Activated T-helper 9 cell treated with anti-CD3 and anti-CD28 coated beads, Interleukin-2, amount 50 U/mL, for 16 hours (primary cell): ENCODE results near the gene TNFRSF25.
"Not testable (repeated sequence)": the region's sequence is repeated elsewhere in the genome, so short reads cannot be mapped to it uniquely, and the experiment has no call there.

ENCODE experiments used
- DNase-seq: peaks from one replicate; pipeline ENCODE4 v3.0.0-alpha.2; 2020; ENCODE audit warnings: low read depth

Gene TNFRSF25

GRCh38 chr1:6435547-6435946, 30.4 kb downstream of the TNFRSF25 start:
- DNase-seq = no peak

- DNase-seq = no peak
These were observed 30.8 kb downstream of the TNFRSF25 start for GRCh38 chr1:6435129-6435528.

DNA sequence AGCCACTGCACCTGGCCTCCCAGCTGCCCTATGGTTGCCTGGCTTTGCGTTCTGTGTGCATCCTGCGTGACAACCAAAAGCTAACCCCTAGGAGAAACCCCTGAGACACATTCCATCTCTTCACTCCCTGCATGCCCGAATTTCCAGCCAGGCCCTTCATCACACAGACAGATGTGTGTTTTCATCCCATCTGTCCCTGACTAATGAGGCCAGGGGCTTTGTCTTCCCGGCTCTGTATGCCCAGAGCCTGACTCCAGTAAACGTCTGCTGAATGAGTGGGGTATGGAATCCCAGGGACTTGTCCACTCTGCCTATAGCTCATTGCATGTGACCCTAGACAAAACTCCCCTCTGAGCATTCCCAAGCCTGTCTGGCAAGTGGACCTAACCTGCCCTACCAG, 31.8 kb downstream of the TNFRSF25 start:
- DNase-seq = no peak

DNA sequence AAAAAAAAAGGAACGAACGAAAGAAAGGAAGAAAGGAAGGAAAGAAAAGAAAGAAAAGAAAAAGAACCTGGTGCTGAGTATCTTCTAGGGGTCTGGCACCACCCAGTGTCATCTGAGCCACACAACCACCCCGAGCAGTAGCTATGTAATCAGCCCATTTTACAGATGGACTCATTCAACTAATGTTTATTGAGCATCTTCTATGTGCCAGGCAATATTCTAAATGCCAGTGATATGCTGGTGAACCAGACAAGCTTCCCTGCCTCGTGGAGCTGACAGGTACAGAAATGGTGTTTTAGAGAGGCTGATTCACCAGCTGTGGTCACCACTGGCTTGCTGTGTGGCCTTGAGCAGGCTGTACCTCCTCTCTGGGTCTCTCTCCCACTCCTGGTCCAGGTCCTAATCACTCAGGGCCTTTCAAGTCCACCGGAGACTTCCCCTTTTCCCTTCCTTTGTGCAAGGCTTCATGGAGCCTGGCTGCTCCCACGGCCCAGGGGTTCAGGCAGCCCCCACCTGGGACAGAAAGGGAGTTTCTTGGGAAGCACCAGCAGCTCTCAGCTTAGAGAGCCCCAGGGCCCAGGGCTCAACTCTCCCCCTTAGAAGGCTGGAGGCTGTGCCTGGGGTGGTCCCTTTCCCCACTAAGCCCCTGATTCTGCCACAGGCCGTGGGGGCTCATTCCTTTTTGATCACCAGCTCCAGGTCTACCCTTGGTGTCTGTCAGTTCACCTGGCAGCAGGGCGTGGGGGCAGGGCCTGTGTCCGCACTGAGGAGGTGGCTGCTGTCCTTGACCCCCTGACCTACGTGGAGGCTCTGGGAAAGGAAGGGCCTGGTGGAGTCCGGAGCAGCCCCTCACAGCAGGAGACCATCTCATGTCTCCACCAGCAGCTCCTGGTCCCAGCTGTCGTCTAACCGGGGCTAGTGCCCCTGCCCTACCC, 34.1 kb downstream of the TNFRSF25 start:
- DNase-seq = not testable (repeated sequence)

- DNase-seq = not testable (repeated sequence)
These were observed 36.1 kb downstream of the TNFRSF25 start for GRCh38 chr1:6429660-6430411.

GRCh38 chr1:6428453-6428852, 37.5 kb downstream of the TNFRSF25 start:
- not testable (repeated sequence) for DNase-seq

DNA sequence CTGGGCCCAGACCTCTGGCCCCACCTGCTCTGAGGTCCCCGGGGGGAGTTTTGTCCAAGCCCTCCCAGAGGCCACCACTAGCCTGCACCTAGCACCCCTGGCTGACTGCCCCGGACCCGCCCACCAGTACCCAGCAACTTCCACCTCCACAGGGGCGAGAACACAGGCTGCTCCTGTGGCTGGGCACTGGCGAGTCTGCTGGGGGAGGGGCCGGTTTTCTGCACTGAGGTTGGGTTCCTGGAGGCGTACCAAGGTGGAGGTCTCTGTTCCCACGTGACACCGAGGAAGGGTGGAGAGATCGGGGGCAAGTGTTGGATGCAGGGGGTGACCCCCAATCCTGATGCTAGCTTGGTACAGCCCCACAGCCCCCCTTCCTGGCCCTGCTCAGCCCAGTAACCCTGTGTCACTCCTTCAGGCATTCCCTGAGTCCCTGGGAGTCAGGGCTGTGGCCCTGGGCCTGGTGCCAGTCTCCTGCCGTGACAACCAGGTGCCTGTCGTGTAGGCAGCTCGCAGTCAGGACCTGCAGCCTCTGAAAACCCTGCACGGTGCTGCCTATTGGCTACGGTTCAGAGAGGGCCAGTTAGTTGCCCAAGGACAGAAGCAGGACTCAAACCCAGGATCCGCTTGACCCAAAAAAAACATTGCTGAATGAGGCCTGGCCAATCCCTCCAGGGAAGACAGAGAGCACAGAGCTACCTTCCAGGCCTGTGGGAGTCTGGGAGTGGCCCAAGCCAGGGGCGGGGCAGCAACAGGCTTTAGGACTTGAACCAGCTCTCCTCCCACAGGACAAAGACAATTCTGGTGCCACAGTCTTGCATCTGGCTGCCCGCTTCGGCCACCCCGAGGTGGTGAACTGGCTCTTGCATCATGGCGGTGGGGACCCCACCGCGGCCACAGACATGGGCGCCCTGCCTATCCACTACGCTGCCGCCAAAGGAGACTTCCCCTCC, 38.3 kb downstream of the TNFRSF25 start:
- no peak for DNase-seq

GRCh38 chr1:6426972-6427350, 39.0 kb downstream of the TNFRSF25 start:
- DNase-seq = no peak

GRCh38 chr1:6426277-6426971, 39.5 kb downstream of the TNFRSF25 start:
- DNase-seq = no peak

- DNase-seq = no peak
These were observed 40.3 kb downstream of the TNFRSF25 start for GRCh38 chr1:6425658-6426057.

- no peak for DNase-seq
These were observed 41.1 kb downstream of the TNFRSF25 start, which contains the start of gene ESPN for GRCh38 chr1:6424619-6425593. TSS of gene ESPN (plus strand) at chr1:6424776. CDS start at chr1:6424956, 180 bp downstream.

GRCh38 chr1:6424000-6424565, 41.9 kb downstream of the TNFRSF25 start:
- DNase-seq = no peak

DNA sequence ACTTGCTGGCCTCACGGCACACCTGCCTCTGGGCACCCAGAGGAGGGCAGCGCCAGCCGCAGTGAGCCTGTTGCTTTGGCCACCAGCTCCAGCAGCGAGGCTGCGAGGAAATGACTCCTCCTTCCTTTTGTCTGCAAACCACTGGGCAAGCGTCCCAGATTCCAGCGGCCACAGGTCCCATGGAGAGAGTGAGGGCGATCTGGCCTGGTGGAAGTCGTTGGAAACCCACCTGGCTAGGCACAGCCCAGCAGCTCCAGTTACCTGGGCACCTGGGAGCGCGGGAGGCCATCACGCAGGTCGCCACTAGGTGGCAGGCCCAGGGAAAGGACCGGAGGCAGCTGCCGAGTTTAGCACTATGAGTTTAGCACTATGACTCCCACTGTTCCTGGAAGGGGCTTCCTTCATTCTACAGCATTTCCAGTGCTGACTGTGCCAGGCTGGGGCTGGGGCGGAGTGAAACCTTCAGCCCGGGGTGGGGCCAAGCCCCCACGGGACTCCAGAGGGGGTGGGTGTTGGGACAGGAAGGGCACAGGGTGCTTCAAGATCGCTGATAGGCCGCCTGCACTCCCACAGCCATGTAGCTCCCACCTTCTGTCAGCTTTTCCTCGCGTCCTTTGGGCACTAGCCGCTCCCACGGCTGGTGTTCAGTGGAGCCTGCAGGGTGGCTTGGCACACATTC, 42.5 kb downstream of the TNFRSF25 start:
- peak; percentile 65 for DNase-seq

GRCh38 chr1:6421266-6421665, 44.7 kb downstream of the TNFRSF25 start:
- no peak for DNase-seq

DNA sequence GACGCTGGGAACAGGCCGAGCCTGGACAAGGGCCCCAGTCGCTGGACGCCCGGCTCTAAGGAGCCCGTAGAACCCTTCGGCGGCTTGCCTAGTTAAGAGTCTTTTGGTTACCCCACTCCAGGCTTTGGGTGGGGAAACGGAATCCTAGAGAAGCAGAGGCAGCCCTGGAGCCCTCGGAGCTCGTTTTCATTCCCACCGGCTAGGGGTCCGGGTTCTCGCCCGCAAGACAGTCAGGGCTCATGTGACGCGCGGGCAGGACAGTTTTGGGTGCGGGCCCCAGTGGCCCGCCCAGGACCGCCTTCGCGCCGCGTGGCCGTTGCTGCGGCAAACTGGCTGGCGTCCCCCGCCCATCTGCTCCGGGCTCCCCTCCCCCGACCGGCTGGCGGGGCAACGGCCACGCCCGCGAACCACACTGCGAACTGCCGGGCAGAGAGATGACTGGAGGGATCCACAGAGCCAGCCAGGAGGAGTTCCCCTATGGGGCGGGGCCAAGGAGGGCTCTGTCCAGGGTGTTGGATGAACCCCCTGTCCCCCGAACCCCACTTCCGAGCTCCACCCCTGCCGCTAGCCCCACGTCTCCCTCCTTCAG, 45.4 kb downstream of the TNFRSF25 start:
- no peak for DNase-seq

GRCh38 chr1:6419804-6420453, 46.0 kb downstream of the TNFRSF25 start, which contains the start of gene HES2:
TSS of gene HES2 (minus strand) at chr1:6419919. CDS start at chr1:6419820, 99 bp downstream.
- DNase-seq = no peak

DNA sequence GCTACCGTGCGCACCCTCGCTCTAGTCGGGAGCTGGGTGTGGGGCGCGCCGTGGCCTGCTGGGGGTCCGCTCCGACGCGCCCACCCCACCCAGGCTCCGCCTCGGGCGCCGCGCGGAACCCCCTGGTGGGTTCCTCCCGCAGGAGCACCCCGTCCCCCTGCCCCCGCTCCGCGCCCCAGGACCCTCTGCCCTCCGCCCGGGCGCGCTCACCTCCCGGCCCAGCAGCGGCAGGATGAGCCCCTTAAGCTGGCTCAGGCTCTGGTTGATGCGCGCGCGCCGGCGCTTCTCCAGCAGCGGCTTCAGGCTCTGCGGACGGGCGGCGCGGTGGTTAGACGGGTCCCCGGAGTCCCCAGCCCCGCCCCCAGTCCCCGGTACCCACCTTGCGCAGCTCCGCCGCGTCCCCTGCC, 46.6 kb downstream of the TNFRSF25 start:
- DNase-seq = no peak
